ENCODE results near the gene TNIP2. TPM values are rescaled to one million over a fixed set of nuclear protein-coding genes. Genes with fewer than 3 reads are reported as not detected.

Gene TNIP2
- total and polyA plus RNA-seq, 2 of the 8 experiments (the other 6 are each of a cell fraction or from before 2014, with no cell fraction given): 23.7 to 37.7 TPM

DNA sequence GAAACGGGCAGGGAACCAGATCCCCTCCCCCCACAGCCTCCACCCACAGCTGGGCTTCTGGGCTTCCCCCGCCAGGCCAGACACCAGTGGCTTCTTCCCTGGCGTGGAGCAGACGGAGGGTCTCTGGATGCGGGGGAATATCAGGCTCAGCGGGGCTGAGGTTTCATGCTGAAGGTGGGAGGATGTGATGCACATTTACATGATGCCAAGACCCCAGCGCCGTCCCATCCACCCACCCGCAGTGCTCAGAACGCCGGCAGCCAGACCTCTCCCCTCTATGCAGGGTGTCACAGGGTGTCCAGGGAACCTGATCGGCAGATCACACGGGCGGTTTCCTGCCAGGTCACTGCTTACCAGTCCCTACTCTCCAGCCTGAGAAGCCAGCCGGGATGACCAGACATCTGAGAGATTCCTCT is 12.8 kb upstream of the TNIP2 start (continued):
- TF ChIP-seq CTCF (IDR thresholded peaks at IDR 0.05; ENCODE audit: control extremely low read depth in 1 of 3, insufficient read depth in 1 of 3, low read depth in 1 of 3, low read length in 3 of 3) (no peak), YY1 (IDR thresholded peaks at IDR 0.05; ENCODE audit: low read depth, low read length) (no peak), SIN3A (conservative IDR thresholded peaks at IDR 0.05 in 1 of 2, IDR thresholded peaks at IDR 0.05 in 1 of 2; ENCODE audit: low read depth in 1 of 2, low read length in 2 of 2) (no peak), MAFK (IDR thresholded peaks at IDR 0.05; ENCODE audit: low read depth, low read length) (no peak), FOSL1 (IDR thresholded peaks at IDR 0.05; ENCODE audit: insufficient read depth, low read depth, low read length) (no peak), NANOG (IDR thresholded peaks at IDR 0.05; ENCODE audit: insufficient read depth, low read depth, low read length, poor library complexity, severe bottlenecking) (no peak), RBBP5 (IDR thresholded peaks at IDR 0.05; ENCODE audit: borderline replicate concordance, low read depth, low read length) (no peak)
